AG04449 (cell line): ENCODE measurements around the gene MFAP4.

ENCODE experiments used
- CTCF ChIA-PET: fragments of 350-600 bp; formaldehyde crosslinking; extraction: SDS; loops from one replicate; lab custom pipeline; 2021; ENCODE audit warnings: antibody characterized with exemption; lab: Yijun Ruan, JAX
- POLR2A ChIA-PET: fragments of 400-600, 350-600 bp; formaldehyde crosslinking; extraction: SDS; loops from one replicate; lab custom pipeline; 2020; ENCODE audit warnings: antibody characterized with exemption, inconsistent platforms; lab: Yijun Ruan, JAX
- DNase-seq: peaks from one replicate; pipeline ENCODE4 v3.0.0-alpha.2; 2010; ENCODE audit warnings: low read depth, low spot score
- H3K4me3 ChIP-seq: 2 replicates; pipeline ENCODE4 v1.5.1; 2011; ENCODE audit warnings: low read depth, mild to moderate bottlenecking, control low read depth, low read length
- CTCF ChIP-seq: IDR thresholded peaks from one replicate; pipeline ENCODE4 v1.5.1; 2011; ENCODE audit warnings: mild to moderate bottlenecking, moderate library complexity, low read length, control low read depth, inconsistent platforms; ENCODE audit not compliant: insufficient read depth; ENCODE audit errors: missing control alignments

Gene MFAP4

GRCh38 chr17:19366637-19366972 lies 20.4 kb downstream of the MFAP4 start:
- POLR2A ChIA-PET: no interaction called here

GRCh38 chr17:19365833-19366636 lies 21.0 kb downstream of the MFAP4 start:
- DNase-seq: no peak
- POLR2A ChIA-PET: interaction anchor here (1.1 kb wide), 1 partner anchor 20 kb away, joined by 3 read pairs; no protein-coding TSS in a partner anchor
- TF ChIP-seq CTCF: no peak

More at GRCh38 chr17:19366637-19366972, 20.4 kb downstream of the MFAP4 start:
- no peak for TF ChIP-seq CTCF
- DNase-seq: no peak
- CTCF ChIA-PET: interaction anchor here (1.4 to 14.4 kb wide), 4 partner anchors 11 to 400 kb away, joined by 4 to 293 read pairs (median 14); partner anchors contain the start of gene MAPK7
- H3K4me3 ChIP-seq: no peak overlapping the region

GRCh38 chr17:19365499-19365817 lies 21.5 kb downstream of the MFAP4 start:
- no peak for DNase-seq
- CTCF ChIA-PET: interaction anchor here (0.8 to 14.4 kb wide), 14 partner anchors 9 to 402 kb away, joined by 3 to 293 read pairs (median 6); partner anchors contain the start of gene MAPK7
- POLR2A ChIA-PET: interaction anchor here (0.6 to 1.5 kb wide), 3 partner anchors 12 to 397 kb away, joined by 3 to 4 read pairs (median 3); no protein-coding TSS in a partner anchor
- TF ChIP-seq CTCF: no peak
- no peak overlapping the region for H3K4me3 ChIP-seq

More at GRCh38 chr17:19365833-19366636, 21.0 kb downstream of the MFAP4 start:
- H3K4me3 ChIP-seq: no peak overlapping the region
- CTCF ChIA-PET: interaction anchor here (0.9 to 14.4 kb wide), 11 partner anchors 9 to 401 kb away, joined by 4 to 293 read pairs (median 10); partner anchors contain the start of gene MAPK7

GRCh38 chr17:19364699-19365498 lies 22.1 kb downstream of the MFAP4 start:
- ChIA-PET POLR2A (interaction anchor here (0.6 to 1.5 kb wide), 3 partner anchors 13 to 397 kb away, joined by 3 to 4 read pairs (median 3); no protein-coding TSS in a partner anchor), CTCF (interaction anchor here (0.8 to 14.4 kb wide), 14 partner anchors 8 to 402 kb away, joined by 3 to 293 read pairs (median 8); partner anchors contain the start of gene MAPK7)
- no peak for TF ChIP-seq CTCF
- no peak overlapping the region for H3K4me3 ChIP-seq
- no peak for DNase-seq

GRCh38 chr17:19363460-19364035 lies 23.4 kb downstream of the MFAP4 start:
- CTCF ChIA-PET: interaction anchor here (0.6 to 14.4 kb wide), 57 partner anchors 8 to 449 kb away, joined by 3 to 293 read pairs (median 6); partner anchors contain the start of genes MAPK7, MFAP4 and SLC47A1
- POLR2A ChIA-PET: interaction anchor here (1.7 to 2.0 kb wide), 3 partner anchors 9 to 85 kb away, joined by 8 to 18 read pairs (median 9); partner anchors contain the start of gene MAPK7
- no peak for TF ChIP-seq CTCF
- no peak overlapping the region for H3K4me3 ChIP-seq
- no peak for DNase-seq
